ENCODE data around the gene ANKRD49. TPM values are rescaled to one million over a fixed set of nuclear protein-coding genes. Genes with fewer than 3 reads are reported as not detected.

ANKRD49 gene
- total RNA-seq, 2 donors from 2014 or later: 11.2 to 14.4 TPM

DNA sequence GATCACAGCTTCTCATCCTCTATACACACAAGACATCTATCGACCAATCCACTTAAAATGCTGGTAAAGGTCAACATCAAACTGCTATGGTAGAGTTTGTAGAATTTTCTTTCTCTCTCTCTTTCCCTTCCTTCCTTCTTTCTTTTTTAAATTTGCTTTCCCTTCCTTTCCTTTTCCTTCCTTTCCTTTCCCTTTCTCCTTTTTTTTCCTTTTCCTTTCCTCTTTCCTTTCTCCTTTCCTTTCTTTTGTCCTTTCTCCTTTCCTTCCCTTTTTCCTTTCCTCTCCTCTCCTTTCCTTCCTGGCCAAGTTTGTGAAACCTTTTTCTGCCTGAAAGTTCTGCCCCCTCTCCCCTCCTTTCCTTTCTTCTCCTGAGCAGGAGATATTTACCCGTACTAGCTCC is 21.6 kb downstream of the ANKRD49 start:
- H3K27me3 ChIP-seq (ENCODE audit: control insufficient read depth, insufficient read depth, low read length, poor library complexity, severe bottlenecking): peaks cover 37% of the 10 kb centered on the region
- H3K27me3 Mint-ChIP-seq (ENCODE audit: insufficient read depth): peaks cover 63% of the 10 kb centered on the region
- no peaks in the 10 kb centered on the region for H3K36me3 ChIP-seq (ENCODE audit: control insufficient read depth, insufficient read depth, low read length)
- H3K4me3 ChIP-seq (ENCODE audit: low read length): no peak overlapping the region
- DNase-seq: no peak
- WGBS, 2 experiments (ENCODE audit: insufficient coverage in 1 of 2, insufficient read length in 1 of 2): 83 to 90% methylated on average over 1 to 2 of the region's 2 CpGs
- TF ChIP-seq, protein P1, sequence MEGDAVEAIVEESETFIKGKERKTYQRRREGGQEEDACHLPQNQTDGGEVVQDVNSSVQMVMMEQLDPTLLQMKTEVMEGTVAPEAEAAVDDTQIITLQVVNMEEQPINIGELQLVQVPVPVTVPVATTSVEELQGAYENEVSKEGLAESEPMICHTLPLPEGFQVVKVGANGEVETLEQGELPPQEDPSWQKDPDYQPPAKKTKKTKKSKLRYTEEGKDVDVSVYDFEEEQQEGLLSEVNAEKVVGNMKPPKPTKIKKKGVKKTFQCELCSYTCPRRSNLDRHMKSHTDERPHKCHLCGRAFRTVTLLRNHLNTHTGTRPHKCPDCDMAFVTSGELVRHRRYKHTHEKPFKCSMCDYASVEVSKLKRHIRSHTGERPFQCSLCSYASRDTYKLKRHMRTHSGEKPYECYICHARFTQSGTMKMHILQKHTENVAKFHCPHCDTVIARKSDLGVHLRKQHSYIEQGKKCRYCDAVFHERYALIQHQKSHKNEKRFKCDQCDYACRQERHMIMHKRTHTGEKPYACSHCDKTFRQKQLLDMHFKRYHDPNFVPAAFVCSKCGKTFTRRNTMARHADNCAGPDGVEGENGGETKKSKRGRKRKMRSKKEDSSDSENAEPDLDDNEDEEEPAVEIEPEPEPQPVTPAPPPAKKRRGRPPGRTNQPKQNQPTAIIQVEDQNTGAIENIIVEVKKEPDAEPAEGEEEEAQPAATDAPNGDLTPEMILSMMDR (conservative IDR thresholded peaks at IDR 0.05): no peak
- no peak overlapping the region for H3K4me3 Mint-ChIP-seq
- H3K4me1 ChIP-seq (ENCODE audit: control insufficient read depth, insufficient read depth, low read length): no peaks in the 10 kb centered on the region
- no peak overlapping the region for H3K9ac ChIP-seq (ENCODE audit: extremely low read depth, low read length, poor library complexity, severe bottlenecking)
- H3K27ac ChIP-seq (ENCODE audit: low read depth, low read length): no peak overlapping the region
- H3K4me1 Mint-ChIP-seq: peaks cover 4% of the 10 kb centered on the region
- H3K27ac Mint-ChIP-seq: no peak overlapping the region
- H3K9me3 Mint-ChIP-seq: no peaks in the 10 kb centered on the region
- no peaks in the 10 kb centered on the region for H3K36me3 Mint-ChIP-seq (ENCODE audit: low read depth)
- peaks cover 6% of the 10 kb centered on the region for H3K9me3 ChIP-seq (ENCODE audit: control insufficient read depth, low read length)

DNA sequence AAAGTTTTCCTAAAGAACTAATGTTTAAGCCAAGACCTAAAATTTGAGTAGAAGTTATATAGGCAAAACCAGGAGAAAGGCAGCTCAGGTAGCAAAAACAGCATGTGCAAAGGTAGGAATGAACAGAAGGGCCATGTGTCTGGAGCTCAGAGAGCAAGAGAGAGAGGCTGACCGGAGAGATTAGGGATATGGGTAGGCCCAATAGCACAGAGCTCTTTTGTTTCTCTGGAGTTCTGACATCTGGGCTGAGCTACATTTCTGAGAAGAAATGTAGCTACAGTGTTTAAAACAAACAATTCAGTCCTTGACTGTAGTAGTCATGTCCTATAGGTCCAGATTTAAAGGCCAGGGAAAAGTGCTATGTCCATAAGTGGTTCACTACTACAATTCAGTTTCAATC is 22.9 kb downstream of the ANKRD49 start:
- peaks cover 52% of the 10 kb centered on the region for H3K27me3 Mint-ChIP-seq (ENCODE audit: insufficient read depth)
- no peak overlapping the region for H3K4me3 Mint-ChIP-seq
- no peak for DNase-seq

DNA sequence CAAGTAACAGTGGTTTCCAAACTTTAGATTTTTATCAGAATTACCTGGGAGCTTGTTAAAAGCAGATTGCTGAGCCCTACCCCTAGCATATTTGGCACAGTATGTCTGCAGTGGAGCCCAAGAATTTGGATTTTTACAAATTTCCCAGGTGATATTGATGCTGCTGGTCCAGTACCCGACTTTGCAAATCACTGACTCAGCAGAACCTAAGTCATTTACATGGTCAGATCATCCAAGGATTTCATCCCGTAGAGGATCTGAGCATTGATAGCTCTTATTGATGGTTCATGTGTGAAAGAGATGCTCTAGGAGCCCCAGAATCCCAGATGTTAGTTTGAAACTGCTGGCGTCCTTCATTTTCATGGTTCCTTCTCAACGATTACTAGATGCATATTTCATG is 24.5 kb downstream of the ANKRD49 start:
- Histone ChIP-seq H3K36me3 (ENCODE audit: control insufficient read depth, insufficient read depth, low read length) (no peaks in the 10 kb centered on the region), H3K27ac (ENCODE audit: low read depth, low read length) (no peak overlapping the region), H3K4me3 (ENCODE audit: low read length) (no peak overlapping the region), H3K9me3 (ENCODE audit: control insufficient read depth, low read length) (no peaks in the 10 kb centered on the region), H3K4me1 (ENCODE audit: control insufficient read depth, insufficient read depth, low read length) (no peaks in the 10 kb centered on the region), H3K9ac (ENCODE audit: extremely low read depth, low read length, poor library complexity, severe bottlenecking) (no peak overlapping the region), H3K27me3 (ENCODE audit: control insufficient read depth, insufficient read depth, low read length, poor library complexity, severe bottlenecking) (peaks cover 22% of the 10 kb centered on the region)
- no peak overlapping the region for H3K4me3 Mint-ChIP-seq
- DNase-seq: no peak
- TF ChIP-seq, protein P1 (conservative IDR thresholded peaks at IDR 0.05): no peak
- no peak overlapping the region for H3K27ac Mint-ChIP-seq
- WGBS, 2 experiments (ENCODE audit: insufficient coverage in 1 of 2, insufficient read length in 1 of 2): 84 to 93% methylated on average over 2 to 4 of the region's 4 CpGs
- H3K27me3 Mint-ChIP-seq (ENCODE audit: insufficient read depth): peaks cover 37% of the 10 kb centered on the region
- no peaks in the 10 kb centered on the region for H3K4me1 Mint-ChIP-seq
- H3K36me3 Mint-ChIP-seq (ENCODE audit: low read depth): no peaks in the 10 kb centered on the region
- no peaks in the 10 kb centered on the region for H3K9me3 Mint-ChIP-seq

More for the DNA sequence above, 22.9 kb downstream of the ANKRD49 start:
- Mint-ChIP-seq H3K27ac (no peak overlapping the region), H3K36me3 (ENCODE audit: low read depth) (no peaks in the 10 kb centered on the region), H3K9me3 (no peaks in the 10 kb centered on the region), H3K4me1 (peaks cover 4% of the 10 kb centered on the region)
- H3K9me3 ChIP-seq (ENCODE audit: control insufficient read depth, low read length): no peaks in the 10 kb centered on the region
- H3K27ac ChIP-seq (ENCODE audit: low read depth, low read length): no peak overlapping the region
- H3K4me1 ChIP-seq (ENCODE audit: control insufficient read depth, insufficient read depth, low read length): no peaks in the 10 kb centered on the region
- WGBS, 2 experiments (ENCODE audit: insufficient coverage in 1 of 2, insufficient read length in 1 of 2): 34 to 38% methylated on average over 1 of the region's 1 CpG
- H3K36me3 ChIP-seq (ENCODE audit: control insufficient read depth, insufficient read depth, low read length): no peaks in the 10 kb centered on the region
- TF ChIP-seq, protein P1 (conservative IDR thresholded peaks at IDR 0.05): no peak
- no peak overlapping the region for H3K9ac ChIP-seq (ENCODE audit: extremely low read depth, low read length, poor library complexity, severe bottlenecking)
- H3K27me3 ChIP-seq (ENCODE audit: control insufficient read depth, insufficient read depth, low read length, poor library complexity, severe bottlenecking): peaks cover 37% of the 10 kb centered on the region
- H3K4me3 ChIP-seq (ENCODE audit: low read length): no peak overlapping the region
